HepG2 (cell line): Measurements from ENCODE around the gene RNF149. TPM values are rescaled to one million over a fixed set of nuclear protein-coding genes. Genes with fewer than 3 reads are reported as not detected.

Experiments used
- CEBPG ChIP-seq: IDR thresholded peaks from 2 replicates; pipeline ENCODE4 v1.6.1; 2016
- CHD4 ChIP-seq: fragments of 200-600 bp; sonication (generic); IDR thresholded peaks from 2 replicates; pipeline ENCODE4 v1.7.0; 2017; ENCODE audit warnings: mild to moderate bottlenecking, low read length, borderline replicate concordance
- EZH2 ChIP-seq: conservative IDR thresholded peaks from 2 replicates; pipeline ENCODE4 v1.6.1; 2012; ENCODE audit warnings: mild to moderate bottlenecking, low read depth, low read length, moderate library complexity
- LCORL ChIP-seq, 2 experiments: fragments of 450-650 bp in 1 of 2; sonication (generic) in 1 of 2; formaldehyde crosslinking in 1 of 2; IDR thresholded peaks; 2 replicates each; pipeline versions ENCODE4 v1.5.0 to v1.6.1; 2017 to 2020; ENCODE audit warnings: antibody characterized with exemption in 1 of 2, missing genetic modification reagents in 1 of 2
- SETDB1 ChIP-seq: sonication (generic); formaldehyde crosslinking; IDR thresholded peaks from 2 replicates; pipeline ENCODE4 v1.5.1; 2020; ENCODE audit warnings: missing genetic modification reagents, mild to moderate bottlenecking, borderline replicate concordance
- SNAPC2 ChIP-seq: sonication (generic); formaldehyde crosslinking; IDR thresholded peaks from 2 replicates; pipeline ENCODE4 v1.8.1; 2022; ENCODE audit warnings: mild to moderate bottlenecking, missing genetic modification reagents
- SOX6 ChIP-seq, 2 experiments: fragments of 450-650 bp in 1 of 2; sonication (generic) in 1 of 2; formaldehyde crosslinking in 1 of 2; IDR thresholded peaks; 2 replicates each; pipeline versions ENCODE4 v1.4.0 to v1.6.1; 2017 to 2020; ENCODE audit warnings: antibody characterized with exemption in 1 of 2, mild to moderate bottlenecking in 1 of 2, missing genetic modification reagents in 1 of 2
- TAF1 ChIP-seq: sonication (generic); formaldehyde crosslinking; IDR thresholded peaks from 2 replicates; pipeline ENCODE4 v1.4.0; 2020; ENCODE audit warnings: missing genetic modification reagents
- TBX2 ChIP-seq: sonication (generic); formaldehyde crosslinking; IDR thresholded peaks from 2 replicates; pipeline ENCODE4 v1.5.0; 2020; ENCODE audit warnings: missing genetic modification reagents, mild to moderate bottlenecking, borderline replicate concordance
- ZNF10 ChIP-seq: sonication (generic); formaldehyde crosslinking; IDR thresholded peaks from 2 replicates; pipeline ENCODE4 v1.4.0; 2020; ENCODE audit warnings: mild to moderate bottlenecking, low read depth, missing genetic modification reagents, borderline replicate concordance
- ZNF564 ChIP-seq: sonication (generic); formaldehyde crosslinking; IDR thresholded peaks from 2 replicates; pipeline ENCODE4 v1.8.1; 2023; ENCODE audit warnings: mild to moderate bottlenecking, missing genetic modification reagents
- polyA plus RNA-seq, 8 experiments: library from polyadenylated mRNA; depleted of rRNA in 3 of 8; stranded (reverse) in 7 of 8; unstranded in 1 of 8; fragments of >200 nt; fragmentation: Illumina TruSeq in 4 of 8; extraction: Trizol in 4 of 8; gene quantifications; 2 replicates each; pipeline versions ENCODE4 v1.2.1 to v1.2.3, GENCODE V29; 2011 to 2016; ENCODE audit warnings: low read depth in 4 of 8, missing spikeins in 1 of 8, mixed read lengths in 1 of 8; ENCODE audit not compliant: insufficient read depth in 1 of 8
- total RNA-seq, 5 experiments: library from RNA; depleted of rRNA; stranded (reverse); fragments of >200 nt; fragmentation: Illumina TruSeq; extraction: Trizol; gene quantifications; 2 replicates each; pipeline ENCODE4 v1.2.3, GENCODE V29; 2016; ENCODE audit warnings: low read depth in 1 of 5
- TF ChIP-seq, protein P1 (sequence below): IDR thresholded peaks from 2 replicates; pipeline ENCODE4 v1.4.0; 2020; ENCODE audit warnings: mild to moderate bottlenecking, missing genetic modification reagents
- TF ChIP-seq, protein P2 (sequence below): IDR thresholded peaks from 2 replicates; pipeline ENCODE4 v1.6.1; 2012; ENCODE audit warnings: inconsistent platforms
- TF ChIP-seq, protein P3 (sequence below): IDR thresholded peaks from 2 replicates; pipeline ENCODE4 v1.6.1; 2018; ENCODE audit warnings: missing genetic modification reagents
- TF ChIP-seq, protein P4 (sequence below): fragments of 450-650 bp; IDR thresholded peaks from 2 replicates; pipeline ENCODE4 v1.6.1; 2017; ENCODE audit warnings: mild to moderate bottlenecking
- TF ChIP-seq, protein P5 (sequence below): sonication (generic); formaldehyde crosslinking; IDR thresholded peaks from 2 replicates; pipeline ENCODE4 v1.5.1; 2020; ENCODE audit warnings: mild to moderate bottlenecking, missing genetic modification reagents, borderline replicate concordance

Gene RNF149
- total and polyA plus RNA-seq, 2 of the 13 experiments (the other 11 are each of a cell fraction or from before 2014, with no cell fraction given), result 87.6 to 109 TPM

DNA sequence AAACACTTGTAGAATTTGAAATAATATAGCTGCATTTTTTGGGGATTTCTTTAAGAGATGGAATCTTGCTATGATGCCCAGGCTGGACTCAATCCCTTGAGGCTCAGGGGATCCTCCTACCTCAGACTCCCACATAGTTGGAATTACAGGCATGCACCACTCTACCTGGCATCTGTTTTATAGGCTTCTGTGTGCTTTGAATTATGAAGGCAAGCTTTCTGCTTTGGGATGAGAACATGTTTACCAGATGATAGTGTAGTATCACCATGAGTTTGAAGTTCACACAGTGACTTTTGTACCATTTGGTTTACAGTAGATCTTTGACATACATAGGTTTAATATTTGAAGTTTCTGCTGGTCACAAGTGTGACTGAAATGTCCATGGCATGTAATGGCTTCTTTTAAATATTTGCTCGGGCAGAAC lies 45.1 kb downstream of the RNF149 start (continued):
- TF ChIP-seq, protein P1, sequence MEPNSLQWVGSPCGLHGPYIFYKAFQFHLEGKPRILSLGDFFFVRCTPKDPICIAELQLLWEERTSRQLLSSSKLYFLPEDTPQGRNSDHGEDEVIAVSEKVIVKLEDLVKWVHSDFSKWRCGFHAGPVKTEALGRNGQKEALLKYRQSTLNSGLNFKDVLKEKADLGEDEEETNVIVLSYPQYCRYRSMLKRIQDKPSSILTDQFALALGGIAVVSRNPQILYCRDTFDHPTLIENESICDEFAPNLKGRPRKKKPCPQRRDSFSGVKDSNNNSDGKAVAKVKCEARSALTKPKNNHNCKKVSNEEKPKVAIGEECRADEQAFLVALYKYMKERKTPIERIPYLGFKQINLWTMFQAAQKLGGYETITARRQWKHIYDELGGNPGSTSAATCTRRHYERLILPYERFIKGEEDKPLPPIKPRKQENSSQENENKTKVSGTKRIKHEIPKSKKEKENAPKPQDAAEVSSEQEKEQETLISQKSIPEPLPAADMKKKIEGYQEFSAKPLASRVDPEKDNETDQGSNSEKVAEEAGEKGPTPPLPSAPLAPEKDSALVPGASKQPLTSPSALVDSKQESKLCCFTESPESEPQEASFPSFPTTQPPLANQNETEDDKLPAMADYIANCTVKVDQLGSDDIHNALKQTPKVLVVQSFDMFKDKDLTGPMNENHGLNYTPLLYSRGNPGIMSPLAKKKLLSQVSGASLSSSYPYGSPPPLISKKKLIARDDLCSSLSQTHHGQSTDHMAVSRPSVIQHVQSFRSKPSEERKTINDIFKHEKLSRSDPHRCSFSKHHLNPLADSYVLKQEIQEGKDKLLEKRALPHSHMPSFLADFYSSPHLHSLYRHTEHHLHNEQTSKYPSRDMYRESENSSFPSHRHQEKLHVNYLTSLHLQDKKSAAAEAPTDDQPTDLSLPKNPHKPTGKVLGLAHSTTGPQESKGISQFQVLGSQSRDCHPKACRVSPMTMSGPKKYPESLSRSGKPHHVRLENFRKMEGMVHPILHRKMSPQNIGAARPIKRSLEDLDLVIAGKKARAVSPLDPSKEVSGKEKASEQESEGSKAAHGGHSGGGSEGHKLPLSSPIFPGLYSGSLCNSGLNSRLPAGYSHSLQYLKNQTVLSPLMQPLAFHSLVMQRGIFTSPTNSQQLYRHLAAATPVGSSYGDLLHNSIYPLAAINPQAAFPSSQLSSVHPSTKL (CRISPR knock-in tag), result peak; percentile 76
- TF ChIP-seq TBX2 (CRISPR knock-in tag) (peak; percentile 41; the same call in 1 of the 2 replicates), CEBPG (CRISPR knock-in tag) (0 out of 2 replicates have a peak, but pooled peaks have one; percentile 24), TAF1 (CRISPR knock-in tag) (no peak), EZH2 (no peak), ZNF564 (no peak), SNAPC2 (no peak), LCORL (IDR thresholded peaks at IDR 0.05) (no peak), LCORL (CRISPR knock-in tag; IDR thresholded peaks at IDR 0.05) (no peak), SETDB1 (CRISPR knock-in tag) (no peak), CHD4 (no peak), ZNF10 (CRISPR knock-in tag) (no peak), SOX6 (IDR thresholded peaks at IDR 0.05) (no peak), SOX6 (CRISPR knock-in tag; IDR thresholded peaks at IDR 0.05) (peak; percentile 53; the same call in 1 of the 2 replicates)
- TF ChIP-seq, protein P2, sequence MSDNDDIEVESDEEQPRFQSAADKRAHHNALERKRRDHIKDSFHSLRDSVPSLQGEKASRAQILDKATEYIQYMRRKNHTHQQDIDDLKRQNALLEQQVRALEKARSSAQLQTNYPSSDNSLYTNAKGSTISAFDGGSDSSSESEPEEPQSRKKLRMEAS, result 0 out of 2 replicates have a peak, but pooled peaks have one; percentile 30
- TF ChIP-seq, protein P3, sequence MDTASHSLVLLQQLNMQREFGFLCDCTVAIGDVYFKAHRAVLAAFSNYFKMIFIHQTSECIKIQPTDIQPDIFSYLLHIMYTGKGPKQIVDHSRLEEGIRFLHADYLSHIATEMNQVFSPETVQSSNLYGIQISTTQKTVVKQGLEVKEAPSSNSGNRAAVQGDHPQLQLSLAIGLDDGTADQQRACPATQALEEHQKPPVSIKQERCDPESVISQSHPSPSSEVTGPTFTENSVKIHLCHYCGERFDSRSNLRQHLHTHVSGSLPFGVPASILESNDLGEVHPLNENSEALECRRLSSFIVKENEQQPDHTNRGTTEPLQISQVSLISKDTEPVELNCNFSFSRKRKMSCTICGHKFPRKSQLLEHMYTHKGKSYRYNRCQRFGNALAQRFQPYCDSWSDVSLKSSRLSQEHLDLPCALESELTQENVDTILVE (CRISPR knock-in tag), result no peak; the same call in 1 of the 2 replicates
- TF ChIP-seq, protein P4, sequence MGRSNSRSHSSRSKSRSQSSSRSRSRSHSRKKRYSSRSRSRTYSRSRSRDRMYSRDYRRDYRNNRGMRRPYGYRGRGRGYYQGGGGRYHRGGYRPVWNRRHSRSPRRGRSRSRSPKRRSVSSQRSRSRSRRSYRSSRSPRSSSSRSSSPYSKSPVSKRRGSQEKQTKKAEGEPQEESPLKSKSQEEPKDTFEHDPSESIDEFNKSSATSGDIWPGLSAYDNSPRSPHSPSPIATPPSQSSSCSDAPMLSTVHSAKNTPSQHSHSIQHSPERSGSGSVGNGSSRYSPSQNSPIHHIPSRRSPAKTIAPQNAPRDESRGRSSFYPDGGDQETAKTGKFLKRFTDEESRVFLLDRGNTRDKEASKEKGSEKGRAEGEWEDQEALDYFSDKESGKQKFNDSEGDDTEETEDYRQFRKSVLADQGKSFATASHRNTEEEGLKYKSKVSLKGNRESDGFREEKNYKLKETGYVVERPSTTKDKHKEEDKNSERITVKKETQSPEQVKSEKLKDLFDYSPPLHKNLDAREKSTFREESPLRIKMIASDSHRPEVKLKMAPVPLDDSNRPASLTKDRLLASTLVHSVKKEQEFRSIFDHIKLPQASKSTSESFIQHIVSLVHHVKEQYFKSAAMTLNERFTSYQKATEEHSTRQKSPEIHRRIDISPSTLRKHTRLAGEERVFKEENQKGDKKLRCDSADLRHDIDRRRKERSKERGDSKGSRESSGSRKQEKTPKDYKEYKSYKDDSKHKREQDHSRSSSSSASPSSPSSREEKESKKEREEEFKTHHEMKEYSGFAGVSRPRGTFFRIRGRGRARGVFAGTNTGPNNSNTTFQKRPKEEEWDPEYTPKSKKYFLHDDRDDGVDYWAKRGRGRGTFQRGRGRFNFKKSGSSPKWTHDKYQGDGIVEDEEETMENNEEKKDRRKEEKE, result no peak
- TF ChIP-seq, protein P5, sequence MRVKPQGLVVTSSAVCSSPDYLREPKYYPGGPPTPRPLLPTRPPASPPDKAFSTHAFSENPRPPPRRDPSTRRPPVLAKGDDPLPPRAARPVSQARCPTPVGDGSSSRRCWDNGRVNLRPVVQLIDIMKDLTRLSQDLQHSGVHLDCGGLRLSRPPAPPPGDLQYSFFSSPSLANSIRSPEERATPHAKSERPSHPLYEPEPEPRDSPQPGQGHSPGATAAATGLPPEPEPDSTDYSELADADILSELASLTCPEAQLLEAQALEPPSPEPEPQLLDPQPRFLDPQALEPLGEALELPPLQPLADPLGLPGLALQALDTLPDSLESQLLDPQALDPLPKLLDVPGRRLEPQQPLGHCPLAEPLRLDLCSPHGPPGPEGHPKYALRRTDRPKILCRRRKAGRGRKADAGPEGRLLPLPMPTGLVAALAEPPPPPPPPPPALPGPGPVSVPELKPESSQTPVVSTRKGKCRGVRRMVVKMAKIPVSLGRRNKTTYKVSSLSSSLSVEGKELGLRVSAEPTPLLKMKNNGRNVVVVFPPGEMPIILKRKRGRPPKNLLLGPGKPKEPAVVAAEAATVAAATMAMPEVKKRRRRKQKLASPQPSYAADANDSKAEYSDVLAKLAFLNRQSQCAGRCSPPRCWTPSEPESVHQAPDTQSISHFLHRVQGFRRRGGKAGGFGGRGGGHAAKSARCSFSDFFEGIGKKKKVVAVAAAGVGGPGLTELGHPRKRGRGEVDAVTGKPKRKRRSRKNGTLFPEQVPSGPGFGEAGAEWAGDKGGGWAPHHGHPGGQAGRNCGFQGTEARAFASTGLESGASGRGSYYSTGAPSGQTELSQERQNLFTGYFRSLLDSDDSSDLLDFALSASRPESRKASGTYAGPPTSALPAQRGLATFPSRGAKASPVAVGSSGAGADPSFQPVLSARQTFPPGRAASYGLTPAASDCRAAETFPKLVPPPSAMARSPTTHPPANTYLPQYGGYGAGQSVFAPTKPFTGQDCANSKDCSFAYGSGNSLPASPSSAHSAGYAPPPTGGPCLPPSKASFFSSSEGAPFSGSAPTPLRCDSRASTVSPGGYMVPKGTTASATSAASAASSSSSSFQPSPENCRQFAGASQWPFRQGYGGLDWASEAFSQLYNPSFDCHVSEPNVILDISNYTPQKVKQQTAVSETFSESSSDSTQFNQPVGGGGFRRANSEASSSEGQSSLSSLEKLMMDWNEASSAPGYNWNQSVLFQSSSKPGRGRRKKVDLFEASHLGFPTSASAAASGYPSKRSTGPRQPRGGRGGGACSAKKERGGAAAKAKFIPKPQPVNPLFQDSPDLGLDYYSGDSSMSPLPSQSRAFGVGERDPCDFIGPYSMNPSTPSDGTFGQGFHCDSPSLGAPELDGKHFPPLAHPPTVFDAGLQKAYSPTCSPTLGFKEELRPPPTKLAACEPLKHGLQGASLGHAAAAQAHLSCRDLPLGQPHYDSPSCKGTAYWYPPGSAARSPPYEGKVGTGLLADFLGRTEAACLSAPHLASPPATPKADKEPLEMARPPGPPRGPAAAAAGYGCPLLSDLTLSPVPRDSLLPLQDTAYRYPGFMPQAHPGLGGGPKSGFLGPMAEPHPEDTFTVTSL, result peak; percentile 68; the same call in 1 of the 2 replicates
